ENCODE measurements around the gene SRPX2.

SRPX2 gene

DNA sequence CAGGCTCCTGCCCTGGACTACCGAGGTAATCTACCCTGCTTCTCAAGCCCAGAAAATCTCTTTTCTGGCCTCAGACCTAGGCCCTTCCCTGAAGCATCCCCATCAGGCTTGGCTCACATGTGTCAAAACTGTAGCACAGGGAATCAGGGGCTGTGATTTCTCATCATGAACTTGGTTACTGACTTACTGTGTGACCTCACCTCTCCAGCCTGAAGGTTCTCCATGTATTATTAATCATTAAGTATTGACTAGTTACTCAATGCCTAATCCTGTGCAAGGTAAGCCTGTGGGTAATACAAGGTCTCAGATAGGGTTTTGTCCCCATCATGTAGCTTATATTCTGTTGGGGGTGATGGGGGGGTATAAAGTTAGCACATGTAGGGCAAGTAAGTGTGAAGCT is 6.8 kb downstream of the SRPX2 start:
- DNase-seq = no peak

DNA sequence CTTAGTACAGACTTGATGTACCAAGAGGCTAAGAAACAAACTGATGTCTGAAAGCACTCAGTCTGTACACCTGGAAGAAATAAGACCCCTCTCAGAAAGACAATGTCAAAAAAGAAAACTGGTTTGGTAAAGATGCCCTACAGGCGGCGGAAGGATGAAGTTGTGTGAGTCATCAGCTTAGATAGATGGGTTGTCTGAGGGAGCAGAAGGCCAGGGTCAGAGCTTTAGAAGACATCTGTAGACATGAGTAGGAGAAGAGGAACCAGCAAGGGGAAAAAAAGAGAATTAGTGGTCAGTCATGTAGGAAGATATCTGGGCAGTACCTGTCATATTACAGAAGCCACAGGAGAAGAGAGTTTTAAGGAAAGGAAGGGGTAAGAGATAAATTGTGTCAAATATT is 8.3 kb downstream of the SRPX2 start:
- DNase-seq = no peak

DNA sequence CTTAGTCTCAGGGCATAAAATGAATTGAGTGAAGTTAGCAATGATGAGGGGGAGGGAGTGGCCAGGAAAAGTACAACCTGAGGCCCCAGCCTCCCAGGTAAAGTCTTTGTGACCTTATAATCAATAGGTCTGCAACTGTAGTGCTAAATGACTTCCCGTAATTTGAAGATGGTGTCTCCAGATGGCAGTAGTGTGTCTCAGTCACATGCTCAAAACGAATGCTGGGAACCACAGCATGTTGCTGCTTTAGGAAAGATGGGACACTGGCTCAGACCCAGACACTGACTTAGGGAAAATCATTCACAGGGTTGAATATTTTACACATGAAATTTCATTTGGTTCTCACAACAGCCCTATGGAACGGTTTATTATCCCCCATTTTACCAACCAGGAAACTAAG is 10.3 kb downstream of the SRPX2 start:
- DNase-seq = no peak

DNA sequence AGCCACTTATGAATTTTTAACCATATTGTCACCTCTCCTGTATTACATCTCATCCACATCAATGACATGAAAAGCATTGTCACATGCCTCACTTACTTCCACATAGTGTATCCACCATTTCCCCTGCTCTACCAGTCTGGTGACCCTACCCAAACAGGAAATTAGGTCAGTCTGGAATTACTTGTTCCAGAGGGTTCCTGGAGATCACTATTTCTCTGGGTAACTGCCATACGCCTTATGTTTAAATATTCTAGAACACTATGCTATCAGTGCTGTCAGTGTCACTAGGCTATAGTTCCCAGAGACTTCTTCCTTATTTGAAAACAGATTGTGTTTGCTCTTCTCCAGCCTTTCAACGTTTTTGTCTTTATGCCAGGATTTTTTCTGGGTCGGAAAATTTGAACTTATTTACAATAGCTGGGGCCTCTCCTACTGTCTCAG is 15.0 kb downstream of the SRPX2 start:
- DNase-seq = no peak

DNA sequence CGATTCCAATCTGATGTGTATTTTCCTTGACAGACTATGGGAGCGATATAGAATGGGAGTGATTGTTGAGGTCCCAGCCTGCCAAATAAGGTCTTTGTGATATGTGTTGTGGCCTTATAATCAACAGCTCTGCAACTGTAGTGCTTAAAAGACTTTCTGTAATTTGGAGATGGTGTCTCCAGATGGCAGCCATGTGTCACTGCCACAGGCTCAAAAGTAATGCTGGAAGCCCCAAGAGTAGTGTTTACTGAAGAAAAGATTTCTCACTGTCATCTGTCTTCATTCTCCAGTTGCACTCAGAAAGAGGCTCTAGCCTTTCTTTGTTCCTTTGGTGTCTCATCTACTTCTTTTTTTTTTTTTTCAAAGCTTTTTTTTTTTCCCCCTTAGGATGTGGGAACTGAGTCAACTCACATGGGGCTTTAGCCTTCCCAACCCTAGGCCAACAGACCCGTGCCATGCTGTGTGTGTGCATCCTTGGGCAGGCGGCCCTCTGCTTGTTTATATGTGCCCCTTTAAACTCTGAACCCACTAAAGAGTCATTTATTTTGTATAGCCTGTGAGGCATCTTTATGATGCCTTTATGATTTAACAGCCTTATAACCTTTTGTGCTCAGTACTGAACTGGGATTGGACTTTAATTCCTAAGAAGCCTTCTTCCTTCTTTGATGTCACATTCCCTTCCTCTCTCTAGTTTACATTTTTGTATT is 15.6 kb downstream of the SRPX2 start:
- DNase-seq = no peak

DNA sequence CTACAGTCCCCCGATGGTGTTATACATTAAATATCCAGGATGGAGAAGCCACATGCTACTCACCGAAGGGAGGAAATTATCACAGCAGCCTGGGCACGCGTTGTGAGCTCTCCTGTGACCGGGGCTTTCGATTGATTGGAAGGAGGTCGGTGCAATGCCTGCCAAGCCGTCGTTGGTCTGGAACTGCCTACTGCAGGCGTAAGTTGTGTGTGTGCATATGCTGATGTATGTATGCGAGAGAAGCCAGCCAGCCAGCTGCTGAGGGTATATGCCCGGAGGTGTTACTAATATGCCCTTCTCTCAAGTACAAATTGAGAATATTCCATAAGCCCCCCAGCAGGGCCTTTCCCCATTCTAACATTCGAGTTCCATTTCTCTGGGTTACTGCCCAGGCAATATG is 18.2 kb downstream of the SRPX2 start:
- no peak for DNase-seq

DNA sequence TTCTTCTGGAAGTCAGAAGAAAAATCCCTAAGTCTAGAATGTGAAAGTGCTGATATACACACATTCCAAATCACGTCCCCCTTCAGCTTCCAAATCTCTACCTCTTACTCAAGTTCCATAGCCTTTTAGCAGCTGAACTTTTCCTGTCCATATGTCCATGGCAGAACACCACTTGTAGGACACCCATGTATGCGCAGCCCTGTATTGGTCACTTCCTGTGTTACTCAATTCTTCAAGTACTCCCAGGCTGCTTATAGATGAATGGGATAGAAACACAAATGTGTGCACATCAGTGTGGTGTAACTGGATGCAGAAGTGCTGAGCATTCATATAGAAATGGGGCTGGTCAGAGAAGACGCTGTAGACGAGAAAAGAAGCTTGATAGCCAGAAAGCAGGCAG is 18.8 kb downstream of the SRPX2 start:
- DNase-seq = no peak

DNA sequence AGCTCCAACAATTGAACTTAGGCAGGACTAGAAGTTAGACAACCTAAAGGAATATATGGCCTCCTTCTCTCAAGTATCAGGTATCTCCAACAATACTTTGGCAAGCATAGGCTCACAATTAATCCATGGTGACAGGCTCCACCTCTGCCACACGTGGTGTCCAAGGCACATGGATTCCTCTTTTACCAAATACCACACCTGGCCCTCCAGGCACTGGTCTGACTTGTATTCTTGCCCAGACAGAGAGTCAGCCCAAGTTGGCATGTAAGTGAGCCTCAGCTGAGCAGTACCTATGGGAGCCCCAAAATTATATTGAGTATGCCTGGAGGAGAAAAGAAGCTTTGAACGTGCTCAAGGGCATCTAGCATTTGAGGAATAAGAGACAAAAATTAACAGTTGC is 19.6 kb downstream of the SRPX2 start:
- DNase-seq = no peak

DNA sequence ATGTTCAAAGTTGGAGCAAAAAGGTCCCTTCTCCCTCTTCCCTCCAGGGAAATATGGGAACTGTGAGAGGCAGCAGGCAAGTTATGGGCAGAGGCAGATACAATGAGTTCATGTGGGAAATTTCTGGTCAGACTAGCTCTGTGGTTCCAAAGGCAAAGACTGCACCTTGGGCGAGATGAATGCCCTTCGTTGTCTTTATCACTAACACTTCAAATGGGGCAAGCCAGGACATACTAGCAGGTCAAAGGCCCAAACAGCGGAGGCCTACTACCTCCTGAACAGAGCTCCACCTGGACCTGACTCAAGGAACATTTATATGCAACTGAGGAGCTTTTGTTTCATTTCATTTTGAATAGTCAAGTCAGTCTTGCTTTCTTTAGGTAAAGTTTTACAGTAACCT is 29.0 kb downstream of the SRPX2 start:
- DNase-seq = no peak

DNA sequence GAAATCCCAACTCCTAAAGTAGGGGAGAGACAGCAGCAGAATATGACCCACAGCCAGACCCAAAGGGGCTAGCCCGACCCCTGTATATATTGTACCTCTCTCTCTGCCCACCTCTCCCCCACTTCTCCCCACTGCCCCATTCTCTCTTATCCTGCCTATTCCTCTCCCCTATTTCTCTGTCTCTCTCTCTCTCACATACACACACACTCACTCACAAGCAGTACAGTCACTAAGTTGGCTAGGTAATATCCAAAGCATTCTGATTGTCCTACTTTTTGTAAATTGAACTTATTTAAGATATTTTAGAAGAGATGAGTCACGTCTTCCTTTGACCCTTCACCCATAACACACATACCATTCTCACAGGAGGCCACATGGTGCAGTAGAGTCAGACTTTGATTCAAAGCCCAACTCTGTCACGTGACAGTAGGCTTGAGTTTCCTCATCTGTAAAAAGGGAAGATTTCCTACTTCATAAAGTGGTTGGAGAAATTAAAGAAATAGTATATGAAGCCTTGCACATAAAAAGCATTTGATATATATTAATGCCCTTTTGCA is 29.5 kb downstream of the SRPX2 start:
- no peak for DNase-seq

DNA sequence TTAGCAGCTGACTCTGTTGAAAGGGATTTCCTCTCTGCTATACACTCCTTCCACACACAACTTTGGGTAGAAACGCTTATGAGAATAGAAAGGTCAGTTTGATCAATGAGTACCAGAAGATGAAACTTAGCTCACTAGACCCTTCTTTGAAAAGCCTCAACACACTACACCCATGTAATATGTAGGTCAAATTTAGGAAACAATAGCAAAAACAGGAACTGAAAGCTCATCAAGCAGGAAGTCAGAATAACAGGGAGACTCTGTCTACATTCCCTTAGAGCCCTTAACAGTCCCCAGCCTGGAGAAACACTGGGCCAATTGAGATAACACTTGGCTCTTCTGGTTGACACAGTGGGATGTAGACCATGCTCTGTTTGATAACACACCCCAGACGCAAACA is 30.7 kb downstream of the SRPX2 start:
- DNase-seq = no peak

DNA sequence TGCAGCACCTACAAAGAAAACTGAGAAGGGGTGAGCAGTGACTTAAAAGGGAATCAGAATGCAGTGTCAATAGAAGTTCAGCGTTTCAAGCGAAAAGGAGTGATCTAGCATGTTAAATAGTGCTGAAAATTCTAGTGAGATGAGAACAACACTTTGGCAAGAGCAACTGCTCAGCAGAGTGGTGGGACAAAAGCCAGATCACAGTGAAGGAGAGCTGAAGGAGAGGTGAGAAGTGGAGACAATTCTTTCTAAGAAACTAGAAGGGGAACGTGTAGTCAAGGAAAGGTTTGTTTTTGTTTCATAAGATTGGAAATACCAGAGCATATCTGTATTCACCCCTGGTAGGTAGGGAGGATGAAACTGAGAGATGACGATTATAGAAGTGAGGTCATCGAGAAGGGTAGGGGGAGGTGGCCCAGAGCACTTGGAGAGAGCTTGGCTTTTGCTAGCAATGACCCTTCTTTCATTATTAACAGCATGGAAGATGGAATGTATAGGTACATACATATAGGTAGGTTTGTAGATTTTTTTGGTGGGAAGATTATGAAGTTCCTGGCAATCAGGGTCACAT is 33.7 kb downstream of the SRPX2 start:
- DNase-seq = no peak

DNA sequence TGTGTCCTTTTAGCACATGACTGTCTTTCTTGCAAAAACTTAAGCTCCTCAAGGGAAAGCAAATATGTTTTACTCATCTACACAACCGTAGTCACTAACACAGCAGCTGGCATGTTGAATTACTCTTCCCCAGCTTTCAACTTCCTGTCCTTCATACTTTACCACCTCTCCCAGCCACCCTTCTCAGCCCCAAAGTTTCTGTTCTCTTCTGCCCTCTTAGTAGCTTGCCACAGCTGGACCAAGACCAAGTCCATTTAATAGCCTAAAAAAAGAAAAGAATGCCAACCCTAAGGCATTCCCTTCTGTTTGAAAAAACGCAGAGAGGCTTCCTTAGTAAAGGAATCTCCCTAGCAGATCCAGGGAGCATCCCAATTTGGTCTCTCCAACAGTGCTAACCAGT is 36.8 kb downstream of the SRPX2 start:
- DNase-seq = no peak

DNA sequence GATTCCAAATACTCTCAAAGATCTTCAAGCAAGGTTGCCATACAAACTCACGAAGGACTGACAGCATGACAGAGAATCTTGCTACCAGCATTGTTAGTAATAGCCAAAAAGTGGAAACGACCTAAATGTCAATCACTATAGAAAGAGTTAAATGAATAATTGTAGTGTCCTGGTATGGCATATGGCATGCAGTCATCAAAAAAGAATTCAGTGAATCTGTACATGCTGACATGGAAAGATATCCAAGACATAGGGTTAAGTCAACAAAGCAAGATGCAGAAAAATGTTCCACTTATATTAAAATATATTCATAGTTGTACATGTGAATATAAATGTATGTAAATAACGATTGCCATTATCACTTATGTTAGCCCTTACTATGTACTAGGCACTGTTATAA is 37.6 kb downstream of the SRPX2 start:
- no peak for DNase-seq

DNA sequence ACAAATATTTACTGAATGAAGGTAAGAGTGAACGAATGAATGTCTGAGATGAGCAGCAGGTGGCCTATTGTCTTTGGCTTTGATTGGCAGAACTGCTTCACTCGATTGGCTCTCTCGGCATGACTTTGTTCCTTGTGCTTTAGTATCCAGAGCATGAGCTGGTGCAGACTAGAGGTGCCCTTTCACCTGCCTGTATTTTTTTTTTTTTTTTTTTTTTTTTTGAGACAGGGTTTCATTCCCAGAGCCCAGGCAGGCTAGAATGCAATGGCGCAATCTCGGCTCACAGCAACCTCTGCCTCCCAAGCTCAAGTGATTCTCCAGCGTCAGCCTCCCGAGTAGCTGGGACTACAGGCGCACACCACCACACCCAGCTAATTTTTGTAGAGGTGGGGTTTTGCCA is 38.9 kb downstream of the SRPX2 start:
- no peak for DNase-seq

DNA sequence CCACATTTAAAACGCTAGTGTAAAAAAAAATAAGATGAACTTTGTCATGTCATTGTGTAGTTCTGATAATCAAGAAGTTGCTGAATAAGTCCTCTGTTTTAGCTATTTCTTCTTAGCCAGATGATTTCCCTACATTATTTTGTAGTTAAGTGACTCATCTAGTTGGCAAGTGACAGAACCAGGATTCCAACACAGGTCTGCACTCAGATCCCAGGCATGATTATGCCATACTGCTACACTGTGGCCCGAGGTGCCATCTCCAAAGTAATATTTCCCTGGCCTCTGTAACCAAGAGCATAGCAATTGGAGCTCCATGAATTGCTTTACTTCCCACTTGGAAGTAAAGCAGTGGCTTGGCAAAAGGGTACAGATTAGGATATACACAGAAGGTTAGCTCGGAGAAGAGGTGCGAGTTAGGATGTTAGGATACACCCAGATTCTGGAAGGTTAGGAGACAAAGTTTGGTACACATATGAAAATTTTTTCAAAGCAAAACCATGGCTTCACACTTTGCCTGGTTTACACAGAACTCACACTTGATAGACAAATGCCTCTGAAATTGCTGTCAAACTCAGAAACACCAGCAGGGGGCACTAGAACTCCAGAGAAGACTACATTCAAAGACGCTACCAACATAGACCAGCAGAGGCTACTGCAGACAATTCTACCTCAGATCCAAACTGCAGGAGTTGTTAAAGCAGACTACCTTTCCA is 41.4 kb downstream of the SRPX2 start:
- DNase-seq = peak; percentile 73

DNA sequence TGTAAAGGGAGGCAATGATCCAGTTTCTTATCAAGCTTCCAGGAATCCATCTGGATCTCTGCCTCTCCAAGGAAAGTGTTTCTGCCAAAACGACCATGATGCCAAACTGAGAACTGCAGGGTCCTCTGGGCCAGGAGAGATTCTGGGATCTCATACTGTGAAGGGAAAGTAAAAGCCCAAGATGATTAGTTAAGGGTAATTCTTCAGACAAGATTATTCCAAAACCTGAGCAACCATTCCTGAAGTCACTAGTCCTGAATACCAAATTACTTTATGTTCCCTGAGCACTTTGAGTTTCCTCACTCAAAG is 42.0 kb downstream of the SRPX2 start:
- no peak for DNase-seq

DNA sequence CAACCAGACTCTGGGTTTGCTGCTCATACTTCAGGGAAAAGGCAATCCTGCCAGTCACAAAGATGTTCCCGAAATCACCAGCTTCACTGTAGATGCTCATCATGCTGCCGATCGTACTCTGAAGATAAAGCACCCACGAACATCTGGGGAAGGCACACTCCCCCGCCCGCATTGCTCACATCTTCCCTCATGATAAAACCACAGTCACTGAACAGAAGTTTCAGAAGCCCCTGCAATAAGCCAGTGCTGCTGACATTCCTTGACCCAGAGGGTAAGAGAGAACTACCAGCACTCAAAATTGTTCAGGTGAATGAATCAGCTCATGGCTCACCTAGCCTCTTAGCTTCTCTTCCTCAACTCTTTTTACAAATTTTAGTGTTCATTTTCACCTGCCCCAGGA is 43.1 kb downstream of the SRPX2 start:
- peak; percentile 37 for DNase-seq

DNA sequence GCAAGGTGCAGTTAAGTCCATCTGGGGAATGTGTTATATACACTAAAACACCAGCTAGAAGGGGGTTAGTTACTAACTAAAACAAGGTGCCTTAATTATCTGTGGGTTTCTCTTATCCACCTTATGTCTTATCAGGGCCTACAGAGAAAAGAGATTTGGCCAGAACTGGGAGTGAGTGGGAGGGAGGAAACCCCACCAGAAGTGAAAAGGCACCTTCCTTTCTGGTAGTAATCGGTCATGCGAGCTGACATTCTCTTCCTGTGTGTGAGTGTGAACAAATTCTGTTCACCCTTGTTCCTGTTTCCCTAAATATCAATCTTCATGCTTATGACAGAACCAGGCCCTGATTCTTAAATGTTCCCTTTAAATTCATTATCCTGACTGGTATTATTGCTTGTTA is 43.5 kb downstream of the SRPX2 start:
- DNase-seq = peak; percentile 23

DNA sequence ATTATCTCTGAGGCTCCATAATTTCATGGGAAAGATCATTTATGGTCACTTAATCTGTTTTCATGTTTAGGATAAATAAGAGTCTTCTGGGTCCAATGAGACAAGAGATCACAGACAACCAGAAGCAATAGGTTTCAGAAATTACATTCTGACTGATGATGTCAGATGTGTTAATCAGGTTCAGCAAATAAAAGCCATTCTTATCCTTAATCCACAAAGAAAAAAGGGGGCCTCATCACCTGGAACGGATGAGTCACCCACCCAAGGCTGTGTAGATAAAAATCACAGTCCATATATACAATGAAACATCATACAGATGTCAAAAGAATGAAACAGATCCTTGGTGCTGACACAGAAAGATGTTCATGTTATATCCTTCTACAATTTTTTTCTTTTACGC is 51.3 kb downstream of the SRPX2 start:
- peak; percentile 24 for DNase-seq

DNA sequence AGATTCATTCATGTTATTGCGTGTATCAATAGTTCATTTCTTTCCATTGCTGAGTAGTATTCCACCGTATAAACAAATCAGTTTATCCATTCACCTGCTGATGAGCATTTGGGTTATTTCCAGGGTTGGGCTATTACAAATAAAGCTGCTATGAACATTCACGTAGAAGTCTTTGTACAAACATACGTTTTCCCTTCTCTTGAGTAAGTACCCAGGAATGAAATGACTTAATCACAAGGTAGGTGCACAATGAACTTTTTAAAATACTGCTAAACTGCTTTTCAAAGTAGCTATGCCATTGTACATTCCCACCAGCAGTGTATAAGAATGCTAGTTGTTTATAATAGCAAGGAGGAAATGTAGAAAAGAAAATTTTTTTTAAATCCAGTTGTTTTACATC is 52.0 kb downstream of the SRPX2 start:
- no peak for DNase-seq

DNA sequence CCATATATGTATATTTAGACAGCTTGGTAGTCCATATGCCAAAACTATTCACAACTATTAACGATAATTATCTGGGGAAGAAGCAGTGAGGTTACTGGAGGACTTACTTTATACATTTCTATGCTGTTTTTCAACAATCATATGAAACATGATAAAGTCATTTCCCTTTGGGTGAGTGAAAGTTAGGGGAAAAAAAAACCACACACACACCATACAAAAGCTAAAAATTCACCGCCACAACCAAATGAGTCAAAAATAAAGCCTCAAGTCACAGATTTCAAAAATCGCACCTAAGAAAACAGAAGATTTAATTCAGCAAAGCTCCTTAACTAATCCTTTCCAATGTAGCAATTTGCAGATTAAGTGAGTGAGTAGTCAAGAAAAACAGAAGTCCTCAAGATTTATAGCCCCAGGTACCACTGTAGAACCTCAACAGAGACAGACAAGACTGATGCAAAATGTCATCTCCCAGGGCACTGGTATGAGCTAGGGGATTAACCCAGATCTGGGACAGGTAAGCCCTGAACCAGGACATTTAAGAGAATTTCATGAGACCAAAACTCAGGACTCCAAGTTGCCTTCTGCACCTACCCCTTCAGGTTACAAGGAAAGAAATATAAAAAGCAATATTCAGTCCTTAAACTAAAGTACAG is 52.8 kb downstream of the SRPX2 start:
- no peak for DNase-seq

DNA sequence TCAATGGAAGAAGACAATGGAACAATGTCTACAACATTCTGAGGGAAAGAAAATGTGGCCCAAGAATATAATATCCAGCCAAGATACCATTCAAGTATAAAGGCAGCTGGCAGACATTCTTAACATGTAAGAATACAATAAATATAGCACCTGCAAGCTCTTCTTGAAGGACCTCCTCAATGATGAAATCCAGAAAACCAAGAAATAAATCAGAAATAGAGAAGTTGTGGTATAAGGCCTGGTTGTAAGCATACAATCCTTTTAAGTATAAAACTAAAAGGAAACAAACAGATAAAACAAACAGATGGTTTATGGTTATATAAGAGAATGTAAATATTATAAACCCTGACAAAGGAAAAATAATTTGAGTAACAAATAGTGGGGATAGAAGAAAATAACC is 54.6 kb downstream of the SRPX2 start:
- DNase-seq = no peak

DNA sequence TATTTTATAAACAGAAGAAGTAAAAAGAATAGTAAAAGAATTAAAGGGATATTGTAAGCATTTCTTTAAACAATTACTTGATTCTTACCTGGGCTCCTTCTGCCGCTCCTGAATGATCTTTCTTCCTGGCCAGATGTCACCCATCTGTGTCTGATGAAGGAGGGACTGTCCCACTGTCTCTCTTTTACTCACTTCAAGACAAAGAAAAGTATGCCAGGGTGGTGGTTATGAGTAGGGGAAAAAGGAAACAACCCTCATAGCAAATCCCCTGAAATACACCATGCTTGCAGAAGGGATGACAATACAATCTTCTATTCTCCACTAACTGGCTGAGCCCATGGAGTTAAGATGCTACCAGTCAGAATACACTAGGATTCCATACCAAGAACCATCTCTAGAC is 56.8 kb downstream of the SRPX2 start:
- DNase-seq = no peak

All from stimulated activated CD8-positive, alpha-beta memory T cell treated with anti-CD3 and anti-CD28 coated beads, Interleukin-4, amount 100 ng/mL, for 48 hours (primary cell).